ENCODE measurements around the gene PRMT1. TPM values are rescaled to one million over a fixed set of nuclear protein-coding genes. Genes with fewer than 3 reads are reported as not detected.

PRMT1 gene
- polyA plus RNA-seq, 2 of the 4 experiments (the other 2 are of a cell fraction), result 504 to 516 TPM

DNA sequence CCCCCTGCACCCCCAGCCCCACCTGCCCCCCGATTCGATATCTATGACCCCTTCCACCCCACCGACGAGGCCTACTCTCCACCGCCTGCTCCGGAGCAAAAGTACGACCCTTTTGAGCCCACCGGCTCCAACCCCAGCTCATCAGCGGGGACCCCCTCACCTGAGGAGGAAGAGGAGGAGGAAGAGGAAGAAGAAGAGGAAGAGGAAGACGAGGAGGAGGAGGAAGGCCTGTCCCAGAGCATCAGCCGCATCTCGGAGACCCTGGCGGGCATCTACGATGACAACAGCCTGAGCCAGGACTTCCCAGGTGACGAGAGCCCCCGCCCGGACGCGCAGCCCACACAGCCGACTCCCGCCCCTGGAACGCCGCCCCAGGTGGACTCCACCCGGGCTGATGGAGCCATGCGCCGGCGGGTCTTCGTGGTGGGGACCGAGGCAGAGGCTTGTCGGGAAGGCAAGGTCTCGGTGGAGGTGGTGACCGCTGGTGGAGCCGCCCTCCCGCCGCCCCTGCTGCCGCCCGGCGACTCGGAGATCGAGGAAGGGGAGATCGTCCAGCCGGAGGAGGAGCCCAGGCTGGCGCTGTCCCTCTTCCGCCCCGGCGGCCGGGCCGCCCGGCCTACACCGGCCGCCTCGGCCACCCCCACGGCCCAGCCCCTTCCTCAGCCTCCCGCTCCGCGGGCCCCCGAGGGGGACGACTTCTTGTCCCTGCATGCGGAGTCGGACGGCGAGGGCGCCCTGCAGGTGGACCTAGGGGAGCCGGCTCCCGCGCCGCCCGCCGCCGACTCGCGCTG is 25.8 kb upstream of the PRMT1 start:
- CTCF ChIA-PET, result interaction anchor here (1.5 kb wide), 1 partner anchor 20 kb away, joined by 4 read pairs; no protein-coding TSS in a partner anchor
- no peak for FAIRE-seq
- POLR2A ChIA-PET, result no interaction called here

GRCh38 chr19:49651820-49652550 is 25.1 kb upstream of the PRMT1 start:
- ATAC-seq (no peak), FAIRE-seq (no peak)
- no peaks in the 10 kb centered on the region for H3K4me1 ChIP-seq
- TF ChIP-seq EP300 (IDR thresholded peaks at IDR 0.05), result no peak
- TF ChIP-seq RFX5 (IDR thresholded peaks at IDR 0.05), result no peak
- TF ChIP-seq KDM1A (IDR thresholded peaks at IDR 0.05; ENCODE audit: low read depth), result no peak
- no peak for TF ChIP-seq JUN (IDR thresholded peaks at IDR 0.05)
- no peak for TF ChIP-seq NPAS2 (CRISPR knock-in tag; IDR thresholded peaks at IDR 0.05; ENCODE audit: borderline replicate concordance)
- TF ChIP-seq, protein P1, sequence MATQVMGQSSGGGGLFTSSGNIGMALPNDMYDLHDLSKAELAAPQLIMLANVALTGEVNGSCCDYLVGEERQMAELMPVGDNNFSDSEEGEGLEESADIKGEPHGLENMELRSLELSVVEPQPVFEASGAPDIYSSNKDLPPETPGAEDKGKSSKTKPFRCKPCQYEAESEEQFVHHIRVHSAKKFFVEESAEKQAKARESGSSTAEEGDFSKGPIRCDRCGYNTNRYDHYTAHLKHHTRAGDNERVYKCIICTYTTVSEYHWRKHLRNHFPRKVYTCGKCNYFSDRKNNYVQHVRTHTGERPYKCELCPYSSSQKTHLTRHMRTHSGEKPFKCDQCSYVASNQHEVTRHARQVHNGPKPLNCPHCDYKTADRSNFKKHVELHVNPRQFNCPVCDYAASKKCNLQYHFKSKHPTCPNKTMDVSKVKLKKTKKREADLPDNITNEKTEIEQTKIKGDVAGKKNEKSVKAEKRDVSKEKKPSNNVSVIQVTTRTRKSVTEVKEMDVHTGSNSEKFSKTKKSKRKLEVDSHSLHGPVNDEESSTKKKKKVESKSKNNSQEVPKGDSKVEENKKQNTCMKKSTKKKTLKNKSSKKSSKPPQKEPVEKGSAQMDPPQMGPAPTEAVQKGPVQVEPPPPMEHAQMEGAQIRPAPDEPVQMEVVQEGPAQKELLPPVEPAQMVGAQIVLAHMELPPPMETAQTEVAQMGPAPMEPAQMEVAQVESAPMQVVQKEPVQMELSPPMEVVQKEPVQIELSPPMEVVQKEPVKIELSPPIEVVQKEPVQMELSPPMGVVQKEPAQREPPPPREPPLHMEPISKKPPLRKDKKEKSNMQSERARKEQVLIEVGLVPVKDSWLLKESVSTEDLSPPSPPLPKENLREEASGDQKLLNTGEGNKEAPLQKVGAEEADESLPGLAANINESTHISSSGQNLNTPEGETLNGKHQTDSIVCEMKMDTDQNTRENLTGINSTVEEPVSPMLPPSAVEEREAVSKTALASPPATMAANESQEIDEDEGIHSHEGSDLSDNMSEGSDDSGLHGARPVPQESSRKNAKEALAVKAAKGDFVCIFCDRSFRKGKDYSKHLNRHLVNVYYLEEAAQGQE (IDR thresholded peaks at IDR 0.05), result no peak
- no peak for TF ChIP-seq BCL3 (IDR thresholded peaks at IDR 0.05)
- no peak for TF ChIP-seq HMGXB4 (CRISPR knock-in tag; IDR thresholded peaks at IDR 0.05; ENCODE audit: borderline replicate concordance)
- no peak for TF ChIP-seq HDAC2 (IDR thresholded peaks at IDR 0.05)

More for the DNA sequence above, 25.8 kb upstream of the PRMT1 start:
- ATAC-seq (no peak), DNase-seq (ENCODE audit: low read depth in 1 of 2, low spot score in 1 of 2) (no peak)
- TF ChIP-seq ZNF302 (CRISPR knock-in tag; IDR thresholded peaks at IDR 0.05) (no peak), PHF8 (IDR thresholded peaks at IDR 0.05; ENCODE audit: borderline replicate concordance, low read depth) (no peak), JUNB (IDR thresholded peaks at IDR 0.05) (no peak), RAD21 (conservative IDR thresholded peaks at IDR 0.05 in 1 of 2, IDR thresholded peaks at IDR 0.05 in 1 of 2) (no peak), NR3C1 (IDR thresholded peaks at IDR 0.05) (no peak), SREBF2 (IDR thresholded peaks at IDR 0.05) (no peak), KDM1A (IDR thresholded peaks at IDR 0.05; ENCODE audit: low read depth) (no peak), ZSCAN20 (CRISPR knock-in tag; IDR thresholded peaks at IDR 0.05) (no peak), BCL3 (IDR thresholded peaks at IDR 0.05) (no peak), KDM5A (IDR thresholded peaks at IDR 0.05) (no peak), RCOR1 (IDR thresholded peaks at IDR 0.05; ENCODE audit: low read depth, low read length) (no peak), NPAS2 (CRISPR knock-in tag; IDR thresholded peaks at IDR 0.05; ENCODE audit: borderline replicate concordance) (no peak), HOXA7 (CRISPR knock-in tag; IDR thresholded peaks at IDR 0.05) (no peak), SMC3 (IDR thresholded peaks at IDR 0.05) (no peak)
- TF ChIP-seq, protein P2, sequence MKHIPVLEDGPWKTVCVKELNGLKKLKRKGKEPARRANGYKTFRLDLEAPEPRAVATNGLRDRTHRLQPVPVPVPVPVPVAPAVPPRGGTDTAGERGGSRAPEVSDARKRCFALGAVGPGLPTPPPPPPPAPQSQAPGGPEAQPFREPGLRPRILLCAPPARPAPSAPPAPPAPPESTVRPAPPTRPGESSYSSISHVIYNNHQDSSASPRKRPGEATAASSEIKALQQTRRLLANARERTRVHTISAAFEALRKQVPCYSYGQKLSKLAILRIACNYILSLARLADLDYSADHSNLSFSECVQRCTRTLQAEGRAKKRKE (CRISPR knock-in tag; IDR thresholded peaks at IDR 0.05; ENCODE audit: low read depth), result no peak
- TF ChIP-seq, protein P1 (IDR thresholded peaks at IDR 0.05), result no peak
- no peaks in the 10 kb centered on the region for H3K4me1 ChIP-seq
- no peak overlapping the region for H3K27ac ChIP-seq
- WGBS (ENCODE audit: missing lambda C conversion rate), result 97% methylated on average over 57 of the region's 72 CpGs
- no peaks in the 10 kb centered on the region for H3K9me3 ChIP-seq
- H3K4me2 ChIP-seq, result no peak overlapping the region
- H3K4me3 ChIP-seq, result no peak overlapping the region

More at GRCh38 chr19:49651820-49652550, 25.1 kb upstream of the PRMT1 start:
- CTCF ChIA-PET, result interaction anchor here (21.2 kb wide), 1 partner anchor 23 kb away, joined by 326 read pairs; the partner anchor contains the start of gene PRMT1
- Histone ChIP-seq H3K9me3 (no peaks in the 10 kb centered on the region), H3K4me2 (no peak overlapping the region), H3K27ac (no peak overlapping the region), H3K4me3 (no peak overlapping the region)
- 97% methylated on average over 109 of the region's 110 CpGs for WGBS (ENCODE audit: missing lambda C conversion rate)
- POLR2A ChIA-PET, result no interaction called here
- no peak for DNase-seq (ENCODE audit: low read depth in 1 of 2, low spot score in 1 of 2)

Data from A549 (cell line).